GM18511 (cell line): ENCODE measurements around the gene STAT5B.
A peak's percentile ranks its signal among the peaks of the same experiment; 100 is the strongest.
"Not testable (repeated sequence)": the region's sequence is repeated elsewhere in the genome, so short reads cannot be mapped to it uniquely, and the experiment has no call there.

ENCODE experiments used
- ATAC-seq: cut with Tn5 transposase; IDR thresholded peaks from one replicate; pipeline ENCODE4 v1.9.1; 2021; ENCODE audit warnings: mild to moderate bottlenecking, moderate library complexity; ENCODE audit not compliant: unreplicated experiment

Gene STAT5B

DNA sequence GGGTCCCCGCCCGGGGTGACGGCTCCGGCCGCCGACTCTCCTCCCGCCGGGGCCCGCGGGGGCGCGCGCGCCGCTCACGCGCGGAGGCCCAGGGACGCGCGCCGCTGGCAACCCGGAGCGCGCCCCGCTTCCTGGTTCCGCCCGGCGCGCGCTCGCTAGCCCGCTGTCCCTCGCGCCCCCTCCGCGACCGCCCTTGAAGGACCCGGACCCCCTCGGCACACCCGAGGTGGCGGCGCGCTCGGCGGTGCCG lies at the start of gene STAT5B:
TSS of gene STAT5B (minus strand) at position 33 of the 250 bp plus-strand sequence. CDS start 44,264 bp downstream, outside the sequence.
- peak; percentile 74 for ATAC-seq

- no peak for ATAC-seq
Measured at GRCh38 chr17:42325026-42325425, 48.8 kb upstream of the STAT5B start.

- ATAC-seq, result no peak
Measured at GRCh38 chr17:42323268-42323773, 47.1 kb upstream of the STAT5B start.

DNA sequence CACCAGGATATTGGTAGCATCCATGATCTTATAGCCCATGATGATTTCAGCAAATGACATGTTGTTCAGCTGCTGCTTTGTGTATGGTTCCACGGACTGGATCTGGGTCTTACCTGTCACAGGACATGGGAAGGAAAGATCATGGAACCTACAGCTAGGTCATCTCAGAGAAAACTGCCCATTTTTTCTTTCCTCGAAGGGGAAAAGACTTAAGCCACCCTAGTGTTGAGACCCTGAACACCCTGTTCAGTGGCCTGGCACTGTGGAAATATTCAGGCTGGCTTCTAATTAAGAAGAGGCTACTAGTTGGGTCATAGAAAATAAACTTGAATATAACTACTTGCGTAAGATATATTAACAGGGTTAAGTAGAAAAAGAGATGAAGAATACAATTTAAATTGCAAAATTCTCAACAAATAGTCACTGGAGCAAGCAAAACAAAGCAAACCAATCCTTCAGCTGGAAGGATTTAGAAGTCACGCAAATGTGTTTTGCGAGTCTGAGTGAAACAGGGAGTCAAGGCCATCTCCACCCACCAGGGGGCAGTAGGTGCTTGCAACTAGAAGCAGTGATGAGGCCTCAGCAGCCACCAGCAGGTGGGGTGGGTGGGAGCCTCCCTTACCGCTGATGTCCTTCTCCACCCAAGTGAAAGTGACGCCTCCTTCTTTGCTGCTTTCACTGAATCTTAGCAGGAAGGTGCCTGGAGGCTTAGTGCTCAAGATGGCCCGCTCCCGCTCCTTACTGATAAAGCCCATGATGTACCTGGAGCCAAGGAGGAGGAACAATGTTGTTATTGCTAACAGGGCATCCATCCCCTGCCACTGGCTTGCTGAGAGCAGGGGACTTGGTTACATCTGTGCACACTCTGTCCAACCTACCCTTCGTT lies 46.4 kb upstream of the STAT5B start:
- peak; percentile 48 for ATAC-seq

DNA sequence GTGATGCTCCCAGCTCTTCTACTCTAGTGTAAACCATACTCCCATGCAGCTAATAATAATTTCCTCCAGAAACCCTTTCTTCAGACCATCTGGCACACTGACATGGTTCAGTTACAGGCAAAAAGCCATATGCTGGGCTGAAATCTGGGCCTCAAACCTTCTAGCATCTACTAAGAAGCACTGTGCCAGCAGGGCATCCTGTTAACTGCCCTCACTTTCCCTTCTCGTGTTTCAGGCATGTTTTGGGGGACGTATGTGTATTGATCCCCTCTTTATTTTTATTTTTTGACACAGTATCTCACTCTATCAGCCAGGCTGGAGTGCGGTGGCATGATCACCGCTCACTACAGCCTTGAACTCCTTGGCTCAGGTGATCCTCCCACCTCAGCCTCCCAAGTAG lies 45.4 kb upstream of the STAT5B start:
- no peak for ATAC-seq

DNA sequence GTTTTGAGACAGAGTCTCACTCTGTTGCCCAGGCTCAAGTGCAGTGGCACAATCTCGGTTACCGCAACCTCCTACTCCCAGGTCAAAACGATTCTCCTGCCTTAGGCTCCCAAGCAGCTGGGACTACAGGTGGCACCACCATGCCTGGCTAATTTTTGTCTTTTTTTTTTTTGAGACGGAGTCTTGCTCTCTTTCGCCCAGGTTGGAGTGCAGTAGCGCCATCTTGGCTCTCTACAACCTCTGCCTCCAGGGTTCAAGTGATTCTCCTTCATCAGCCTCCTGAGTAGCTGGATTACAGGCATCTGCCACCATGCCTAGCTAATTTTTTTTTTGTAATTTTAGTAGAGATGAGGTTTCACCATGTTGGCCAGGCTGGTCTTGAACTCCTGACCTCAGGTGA lies 41.8 kb upstream of the STAT5B start:
- not testable (repeated sequence) for ATAC-seq

- no peak for ATAC-seq
Measured at GRCh38 chr17:42317266-42317845, 41.2 kb upstream of the STAT5B start.

DNA sequence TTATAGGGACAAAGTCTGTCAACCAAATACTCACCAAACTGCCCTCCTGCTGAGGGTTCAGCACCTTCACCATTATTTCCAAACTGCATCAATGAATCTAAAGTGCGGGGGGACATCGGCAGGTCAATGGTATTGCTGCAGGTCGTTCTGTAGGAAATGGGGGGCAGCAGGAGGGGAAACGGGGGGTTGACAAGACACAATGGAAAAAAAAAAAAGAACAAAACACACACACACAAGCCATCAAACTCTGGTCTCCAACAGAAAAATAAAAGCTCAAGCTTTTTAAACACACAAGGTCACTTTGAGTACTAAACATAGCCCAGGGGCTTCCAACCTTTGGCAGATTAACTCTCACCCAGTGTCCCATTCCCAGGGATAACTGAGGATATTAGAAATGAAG lies 40.6 kb upstream of the STAT5B start:
- no peak for ATAC-seq

DNA sequence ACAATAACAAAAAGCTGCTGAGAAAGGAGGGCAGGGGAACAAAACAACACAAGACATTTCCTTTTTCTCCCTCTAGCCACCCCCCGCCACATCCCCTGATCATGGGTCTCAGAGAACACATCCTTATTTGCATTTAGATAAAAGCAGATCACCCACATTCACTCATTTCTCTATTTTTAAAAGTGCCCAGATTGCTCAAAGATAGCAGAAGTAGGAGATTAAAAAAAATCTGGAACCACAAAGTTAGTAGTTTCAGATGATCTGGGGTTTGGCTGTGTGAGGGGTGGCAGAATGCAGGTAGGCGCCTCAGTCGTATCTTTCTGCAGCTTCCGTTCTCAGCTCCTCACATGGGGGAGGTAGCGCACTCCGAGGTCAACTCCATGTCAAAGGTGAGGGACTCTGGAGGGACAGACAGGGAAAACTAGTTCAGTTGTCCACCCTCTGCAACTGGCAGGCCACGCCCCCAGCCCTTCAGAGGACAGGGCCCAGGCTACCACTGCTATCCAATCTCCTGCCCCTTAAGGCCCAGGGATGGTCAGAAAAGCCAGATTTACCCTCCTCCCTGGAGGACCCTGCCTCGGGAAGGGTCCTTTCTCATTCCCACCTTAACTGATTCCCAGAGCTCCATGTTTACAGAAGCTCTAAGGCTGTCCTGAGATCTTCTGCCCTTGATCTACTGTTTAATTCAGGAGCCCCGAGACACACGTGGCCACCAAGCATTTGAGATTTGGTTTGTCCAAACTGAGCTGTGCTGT lies 39.4 kb upstream of the STAT5B start:
- ATAC-seq, result peak; percentile 63

DNA sequence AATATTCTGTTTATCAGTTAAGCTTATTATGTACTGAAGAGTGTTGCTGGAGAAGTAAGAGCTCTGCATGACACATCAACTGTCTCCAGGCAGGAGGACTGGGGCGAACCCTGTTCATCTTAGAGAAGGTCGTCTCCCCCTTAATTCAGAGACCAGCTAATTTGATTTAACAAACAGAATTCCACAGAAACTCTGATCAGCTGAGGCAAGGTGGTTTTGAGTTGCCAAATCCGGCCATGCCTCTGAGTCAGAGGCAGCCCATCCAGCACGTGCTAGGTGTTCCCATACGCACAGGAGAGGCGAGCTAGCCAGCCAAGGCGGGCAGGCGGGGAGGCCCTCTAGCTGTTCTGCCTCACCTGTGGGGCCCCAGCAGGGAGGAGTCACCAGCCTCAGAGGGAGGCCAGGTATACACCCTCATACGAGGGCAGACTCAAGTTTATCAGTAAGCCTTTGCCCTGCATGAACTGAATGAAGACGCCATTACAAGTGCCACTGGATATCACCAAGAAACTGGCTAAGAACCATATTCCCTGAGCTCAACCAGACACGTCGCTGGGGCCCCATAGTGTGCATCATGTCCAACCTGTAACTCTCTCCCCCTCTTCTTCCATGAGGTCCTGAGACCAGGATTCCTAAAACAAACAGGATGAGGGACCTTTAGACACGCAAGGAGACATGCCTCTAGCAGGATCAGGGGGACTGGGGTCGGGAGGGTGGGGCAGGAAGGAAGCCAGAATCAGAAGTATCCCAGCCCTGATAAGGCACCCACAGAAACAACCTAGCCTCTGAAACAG lies 37.8 kb upstream of the STAT5B start:
- ATAC-seq, result no peak

- ATAC-seq, result no peak
Measured at GRCh38 chr17:42313389-42313772, 37.2 kb upstream of the STAT5B start.

- ATAC-seq, result no peak
Measured at GRCh38 chr17:42312285-42313130, 36.3 kb upstream of the STAT5B start.

GRCh38 chr17:42312035-42312284 lies 35.8 kb upstream of the STAT5B start:
- no peak for ATAC-seq

DNA sequence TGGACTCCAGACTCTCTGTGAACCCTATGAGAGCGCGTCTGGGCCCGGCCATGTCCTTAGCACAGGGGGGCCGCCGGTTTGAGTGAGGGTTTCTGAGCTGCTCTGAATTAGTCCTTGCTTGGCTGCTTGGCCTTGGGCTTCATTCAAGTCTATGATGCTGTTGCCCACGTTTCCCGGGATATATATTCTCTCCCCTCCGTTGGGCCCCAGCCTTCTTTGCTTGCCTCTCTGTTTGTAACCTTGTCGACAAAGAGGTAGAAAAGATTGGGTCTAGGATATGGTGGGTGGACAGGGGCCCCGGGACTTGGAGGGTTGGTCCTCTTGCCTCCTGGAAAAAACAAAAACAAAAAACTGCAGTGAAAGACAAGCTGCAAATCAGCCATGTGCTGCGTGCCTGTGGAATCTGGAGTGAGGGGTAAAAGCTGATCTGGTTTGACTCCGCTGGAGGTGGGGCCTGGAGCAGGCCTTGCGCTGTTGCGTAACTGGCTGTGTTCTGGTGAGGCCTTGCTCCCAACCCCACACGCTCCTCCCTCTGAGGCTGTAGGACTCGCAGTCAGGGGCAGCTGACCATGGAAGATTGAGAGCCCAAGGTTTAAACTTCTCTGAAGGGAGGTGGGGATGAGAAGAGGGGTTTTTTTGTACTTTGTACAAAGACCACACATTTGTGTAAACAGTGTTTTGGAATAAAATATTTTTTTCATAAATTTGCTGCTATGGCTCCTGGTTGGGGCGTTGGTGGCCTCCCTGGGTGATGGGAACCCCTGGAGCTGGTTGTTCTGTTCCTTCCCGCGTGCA lies 35.2 kb upstream of the STAT5B start:
- ATAC-seq, result no peak

DNA sequence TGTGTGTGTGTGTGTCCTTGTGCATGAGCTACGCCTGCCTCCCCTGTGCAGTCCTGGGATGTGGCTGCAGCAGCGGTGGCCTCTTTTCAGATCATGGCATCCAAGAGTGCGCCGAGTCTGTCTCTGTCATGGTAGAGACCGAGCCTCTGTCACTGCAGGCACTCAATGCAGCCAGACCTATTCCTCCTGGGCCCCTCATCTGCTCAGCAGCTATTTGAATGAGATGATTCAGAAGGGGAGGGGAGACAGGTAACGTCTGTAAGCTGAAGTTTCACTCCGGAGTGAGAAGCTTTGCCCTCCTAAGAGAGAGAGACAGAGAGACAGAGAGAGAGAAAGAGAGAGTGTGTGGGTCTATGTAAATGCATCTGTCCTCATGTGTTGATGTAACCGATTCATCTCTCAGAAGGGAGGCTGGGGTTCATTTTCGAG lies 34.6 kb upstream of the STAT5B start:
- ATAC-seq, result no peak

GRCh38 chr17:42309986-42310786 lies 34.0 kb upstream of the STAT5B start:
- ATAC-seq, result no peak

DNA sequence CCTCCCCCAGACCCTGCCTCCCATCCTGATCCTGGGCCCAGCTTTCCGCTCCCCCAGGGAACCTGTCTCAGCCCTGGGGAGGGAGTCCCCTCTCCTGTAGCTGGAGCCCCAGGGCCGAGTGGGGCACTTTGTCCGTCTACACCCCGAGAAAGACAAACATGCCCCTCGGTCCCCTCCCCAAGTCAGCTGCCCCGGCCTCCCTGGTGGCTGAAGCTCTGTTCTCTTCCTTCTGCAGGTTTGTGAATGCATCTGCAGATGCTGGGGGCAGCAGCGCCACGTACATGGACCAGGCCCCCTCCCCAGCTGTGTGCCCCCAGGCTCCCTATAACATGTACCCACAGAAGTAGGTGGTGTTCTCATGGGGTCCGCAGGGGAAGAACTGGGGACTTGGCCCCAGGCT lies 33.0 kb upstream of the STAT5B start:
- no peak for ATAC-seq

- ATAC-seq, result no peak
Measured at GRCh38 chr17:42308446-42308845, 32.3 kb upstream of the STAT5B start.
